Erythroblast (primary cell): ENCODE results near the gene LMBRD2.
"Not testable (repeated sequence)": the region's sequence is repeated elsewhere in the genome, so short reads cannot be mapped to it uniquely, and the experiment has no call there.

Experiments used
- DNase-seq, 2 experiments: peaks; one replicate each; lab custom pipeline; 2025; lab: John Stamatoyannopoulos, UW
- GATA1 ChIP-seq: IDR thresholded peaks from 2 replicates; pipeline ENCODE4 v1.6.1; 2011; ENCODE audit warnings: low read depth, mild to moderate bottlenecking, control low read depth, low read length, moderate library complexity
- POLR2A ChIP-seq: IDR thresholded peaks from 2 replicates; pipeline ENCODE4 v1.6.1; 2011; ENCODE audit warnings: mild to moderate bottlenecking, low read length

The LMBRD2 gene

GRCh38 chr5:36151434-36152323 lies at the start of gene LMBRD2, which contains the start of gene SKP2:
Gene LMBRD2 (minus strand): TSS chr5:36151887. CDS start chr5:36143349, 8,538 bp downstream.
Gene SKP2 (plus strand): TSS chr5:36152111. CDS start chr5:36152263, 152 bp downstream.
- TF ChIP-seq POLR2A (peak; percentile 72), GATA1 (no peak)
- peak; percentile 97 to 98 for DNase-seq

- no peak for TF ChIP-seq GATA1
- TF ChIP-seq POLR2A, result no peak
- peak in 1 of 2 experiments; percentile 8 for DNase-seq
These were observed 48.8 kb upstream of the LMBRD2 start for GRCh38 chr5:36200513-36200912.

- DNase-seq, result no peak
- TF ChIP-seq GATA1 (no peak), POLR2A (no peak)
These were observed 47.9 kb upstream of the LMBRD2 start for GRCh38 chr5:36199620-36200019.

GRCh38 chr5:36198783-36199182 lies 47.1 kb upstream of the LMBRD2 start:
- not testable (repeated sequence) for DNase-seq

GRCh38 chr5:36198281-36198680 lies 46.6 kb upstream of the LMBRD2 start:
- no peak for TF ChIP-seq GATA1
- TF ChIP-seq POLR2A, result no peak
- DNase-seq, result no peak

GRCh38 chr5:36193746-36194145 lies 42.1 kb upstream of the LMBRD2 start:
- DNase-seq, result no peak
- no peak for TF ChIP-seq GATA1
- TF ChIP-seq POLR2A, result no peak

- DNase-seq, result not testable (repeated sequence)
These were observed 32.7 kb upstream of the LMBRD2 start for GRCh38 chr5:36184408-36184807.

GRCh38 chr5:36181774-36182173 lies 30.1 kb upstream of the LMBRD2 start:
- TF ChIP-seq GATA1 (no peak), POLR2A (no peak)
- no peak for DNase-seq

- no peak for TF ChIP-seq GATA1
- no peak for TF ChIP-seq POLR2A
- no peak for DNase-seq
These were observed 29.1 kb upstream of the LMBRD2 start for GRCh38 chr5:36180556-36181350.

GRCh38 chr5:36179950-36180349 lies 28.3 kb upstream of the LMBRD2 start:
- TF ChIP-seq POLR2A (no peak), GATA1 (no peak)
- no peak for DNase-seq

GRCh38 chr5:36178524-36178890 lies 26.8 kb upstream of the LMBRD2 start:
- DNase-seq, result no peak
- TF ChIP-seq POLR2A, result no peak
- no peak for TF ChIP-seq GATA1

- peak; percentile 36 to 49 for DNase-seq
- no peak for TF ChIP-seq POLR2A
- no peak for TF ChIP-seq GATA1
These were observed 26.2 kb upstream of the LMBRD2 start for GRCh38 chr5:36177715-36178523.

- TF ChIP-seq POLR2A (no peak), GATA1 (no peak)
- no peak for DNase-seq
These were observed 25.5 kb upstream of the LMBRD2 start for GRCh38 chr5:36177154-36177553.
